K562 (cell line): ENCODE measurements around the gene SPATA45. TPM values are rescaled to one million over a fixed set of nuclear protein-coding genes. Genes with fewer than 3 reads are reported as not detected.

ENCODE experiments used
- CREB1 ChIP-seq, 2 experiments: sonication (generic) in 1 of 2; formaldehyde crosslinking in 1 of 2; IDR thresholded peaks; 2 replicates each; pipeline versions ENCODE4 v1.6.1 to v1.8.0; 2012 to 2022; ENCODE audit warnings: inconsistent platforms in 1 of 2, mild to moderate bottlenecking in 1 of 2, missing genetic modification reagents in 1 of 2, moderate library complexity in 1 of 2
- DACH1 ChIP-seq: fragments of 450-650 bp; IDR thresholded peaks from 2 replicates; pipeline ENCODE4 v1.6.1; 2018; ENCODE audit not compliant: partially characterized antibody
- ETV1 ChIP-seq: fragments of 450-650 bp; conservative IDR thresholded peaks from 2 replicates; pipeline ENCODE4 v1.6.1; 2016; ENCODE audit warnings: missing genetic modification characterization, control low read depth, low read depth, missing compliant biosample characterization
- FOXP1 ChIP-seq: sonication (generic); formaldehyde crosslinking; IDR thresholded peaks from 2 replicates; pipeline ENCODE4 v1.8.0; 2022; ENCODE audit warnings: mild to moderate bottlenecking, missing genetic modification reagents
- KLF1 ChIP-seq: fragments of 450-650 bp; IDR thresholded peaks from 2 replicates; pipeline ENCODE4 v1.6.1; 2016; ENCODE audit warnings: missing genetic modification characterization, missing compliant biosample characterization
- SIX5 ChIP-seq, 2 experiments: IDR thresholded peaks; 2 replicates each; pipeline ENCODE4 v1.6.1; 2011; ENCODE audit warnings: low read length in 2 of 2, borderline replicate concordance in 1 of 2, low read depth in 1 of 2, mild to moderate bottlenecking in 1 of 2, moderate library complexity in 1 of 2; ENCODE audit not compliant: insufficient read depth in 1 of 2
- TFAM ChIP-seq: fragments of 250-450 bp; sonication (Bioruptor Pico); conservative IDR thresholded peaks from 2 replicates; pipeline ENCODE4 v1.5.0; 2021; ENCODE audit warnings: mild to moderate bottlenecking, moderate library complexity
- ZNF318 ChIP-seq, 2 experiments: fragments of 450-650 bp; IDR thresholded peaks; 2 replicates each; pipeline ENCODE4 v1.6.1; 2016; ENCODE audit warnings: mild to moderate bottlenecking in 2 of 2, borderline replicate concordance in 1 of 2, low read depth in 1 of 2, moderate library complexity in 1 of 2
- ZNF609 ChIP-seq: sonication (generic); formaldehyde crosslinking; IDR thresholded peaks from 2 replicates; pipeline ENCODE4 v1.8.1; 2023; ENCODE audit warnings: missing genetic modification reagents, mild to moderate bottlenecking, borderline replicate concordance
- polyA plus RNA-seq, 8 experiments: library from polyadenylated mRNA; depleted of rRNA in 4 of 8; stranded (reverse) in 5 of 8; unstranded in 3 of 8; fragments of >200 nt; fragmentation: Nextera tagmentation in 2 of 8; fragmentation: Illumina TruSeq in 1 of 8; extraction: Ambion mirVana in 2 of 8; extraction: Trizol in 1 of 8; gene quantifications; 2 replicates each; pipeline versions ENCODE4 v1.2.1 to v1.2.3, GENCODE V29; 2011 to 2014; ENCODE audit warnings: inconsistent platforms in 1 of 8, missing spikeins in 1 of 8
- total RNA-seq, 7 experiments: library from RNA; depleted of rRNA in 6 of 7; stranded (reverse); fragments of >200 nt in 6 of 7; fragmentation: Illumina TruSeq in 2 of 7; extraction: Trizol in 2 of 7; gene quantifications; 2 replicates each; pipeline versions ENCODE4 v1.2.1 to v1.2.3, GENCODE V29; 2011 to 2021; ENCODE audit warnings: low replicate concordance in 1 of 7

SPATA45 gene
- total and polyA plus RNA-seq, 9 of the 15 experiments (the other 6 are each of a cell fraction or from before 2014, with no cell fraction given), result 0.18 TPM; not detected in 8

- no peak for TF ChIP-seq ZNF609 (CRISPR knock-in tag)
- TF ChIP-seq SIX5 (IDR thresholded peaks at IDR 0.05; ENCODE audit: borderline replicate concordance in 1 of 2, insufficient read depth in 1 of 2, low read depth in 1 of 2, low read length in 2 of 2), result no peak
- TF ChIP-seq KLF1 (tag), result no peak
- TF ChIP-seq FOXP1, result no peak
- no peak for TF ChIP-seq ETV1 (tag)
- TF ChIP-seq CREB1 (IDR thresholded peaks at IDR 0.05), result no peak
- no peak for TF ChIP-seq CREB1 (CRISPR knock-in tag; IDR thresholded peaks at IDR 0.05)
- TF ChIP-seq TFAM (CRISPR knock-in tag), result no peak
- no peak for TF ChIP-seq DACH1
- no peak for TF ChIP-seq ZNF318 (IDR thresholded peaks at IDR 0.05; ENCODE audit: borderline replicate concordance in 1 of 2, low read depth in 1 of 2)
These were observed 19.6 kb downstream of the SPATA45 start (continued) for GRCh38 chr1:212827831-212828278.
